DND-41 (cell line): ENCODE results near the gene XRCC3.

Experiments used
- ATAC-seq: fragments of 200-7000 bp; cut with Tn5 transposase; 3 replicates; pipeline ENCODE4 v1.9.1; 2021; ENCODE audit warnings: low read depth; ENCODE audit not compliant: insufficient read depth
- DNase-seq: peaks from one replicate; pipeline ENCODE4 v3.0.0-alpha.2; 2020
- H2AFZ ChIP-seq: 2 replicates; pipeline ENCODE4 v1.6.0; 2012; ENCODE audit warnings: low read depth, low read length
- H3K27ac ChIP-seq: 2 replicates; pipeline ENCODE4 v1.5.1; 2012; ENCODE audit warnings: low read length, inconsistent platforms
- H3K27me3 ChIP-seq: fragments of 200-600 bp; sonication (generic); 2 replicates; pipeline ENCODE4 v1.6.0; 2012; ENCODE audit warnings: low read length, mild to moderate bottlenecking, inconsistent platforms; ENCODE audit not compliant: insufficient read depth, poor library complexity
- H3K36me3 ChIP-seq: 2 replicates; pipeline ENCODE4 v1.5.1; 2012; ENCODE audit warnings: low read length, inconsistent platforms; ENCODE audit not compliant: insufficient read depth
- H3K4me1 ChIP-seq: 2 replicates; pipeline ENCODE4 v1.5.1; 2012; ENCODE audit warnings: mild to moderate bottlenecking, low read length; ENCODE audit not compliant: insufficient read depth
- H3K4me2 ChIP-seq: 2 replicates; pipeline ENCODE4 v1.6.0; 2012; ENCODE audit warnings: mild to moderate bottlenecking, moderate library complexity, low read length, inconsistent platforms; ENCODE audit not compliant: insufficient read depth
- H3K4me3 ChIP-seq, 2 experiments: fragments of 200-600 bp in 1 of 2; shearing (Covaris generic) in 1 of 2; 2 replicates each; pipeline ENCODE4 v1.5.1; 2012 to 2016; ENCODE audit warnings: inconsistent platforms in 2 of 2, low read length in 2 of 2, mild to moderate bottlenecking in 2 of 2, low read depth in 1 of 2, moderate library complexity in 1 of 2
- H3K79me2 ChIP-seq: 2 replicates; pipeline ENCODE4 v1.6.0; 2012; ENCODE audit warnings: low read length, inconsistent platforms; ENCODE audit not compliant: insufficient read depth
- H3K9ac ChIP-seq: 2 replicates; pipeline ENCODE4 v1.6.0; 2012; ENCODE audit warnings: low read depth, mild to moderate bottlenecking, inconsistent platforms, low read length, moderate library complexity
- H3K9me3 ChIP-seq: 2 replicates; pipeline ENCODE4 v1.5.1; 2012; ENCODE audit warnings: low read length, moderate library complexity, mild to moderate bottlenecking, inconsistent platforms; ENCODE audit not compliant: insufficient read depth, severe bottlenecking
- H4K20me1 ChIP-seq: 2 replicates; pipeline ENCODE4 v1.6.0; 2012; ENCODE audit warnings: low read length; ENCODE audit not compliant: insufficient read depth
- CTCF ChIP-seq: IDR thresholded peaks from 2 replicates; pipeline ENCODE4 v1.5.1; 2012; ENCODE audit warnings: borderline replicate concordance, low read length, moderate library complexity, mild to moderate bottlenecking; ENCODE audit not compliant: poor library complexity, severe bottlenecking; ENCODE audit errors: extremely low read depth
- EZH2 ChIP-seq: IDR thresholded peaks from 3 replicates; pipeline ENCODE4 v1.6.1; 2012; ENCODE audit warnings: borderline replicate concordance, low read depth, mild to moderate bottlenecking, moderate library complexity, low read length, inconsistent platforms; ENCODE audit not compliant: severe bottlenecking

The XRCC3 gene

GRCh38 chr14:103713304-103714062 is 1.8 kb downstream of the XRCC3 start:
- no peak for DNase-seq
- Histone ChIP-seq H3K4me2 (peak overlapping the region; percentile 75), H3K9ac (peak overlapping the region; percentile 95), H3K27me3 (no peaks in the 10 kb centered on the region), H3K27ac (peak overlapping the region; percentile 80), H3K9me3 (no peaks in the 10 kb centered on the region), H3K4me3 (peak overlapping the region in 1 of 2 experiments; percentile 81; a peak in 3 of 4 replicates), H3K36me3 (peaks cover 58% of the 10 kb centered on the region), H3K79me2 (peaks cover 82% of the 10 kb centered on the region), H3K4me1 (peaks cover 54% of the 10 kb centered on the region), H2AFZ (no peak overlapping the region), H4K20me1 (peaks cover 64% of the 10 kb centered on the region)
- ATAC-seq = no peak
- no peak for TF ChIP-seq EZH2
- no peak for TF ChIP-seq CTCF

- Histone ChIP-seq H4K20me1 (peaks cover 66% of the 10 kb centered on the region), H3K4me1 (peaks cover 52% of the 10 kb centered on the region), H3K4me2 (peak overlapping the region; percentile 75; the same call in 1 of the 2 replicates), H3K27me3 (no peaks in the 10 kb centered on the region), H3K27ac (peak overlapping the region; percentile 80; the same call in 1 of the 2 replicates), H3K4me3 (0 out of 4 replicates have a peak overlapping the region, but pooled peaks of 1 of the 2 experiments have one; percentile 2), H2AFZ (no peak overlapping the region), H3K9ac (0 out of 2 replicates have a peak overlapping the region, but pooled peaks have one; percentile 95), H3K79me2 (peaks cover 75% of the 10 kb centered on the region), H3K9me3 (no peaks in the 10 kb centered on the region), H3K36me3 (peaks cover 64% of the 10 kb centered on the region)
- no peak for ATAC-seq
- TF ChIP-seq EZH2 = no peak
- no peak for TF ChIP-seq CTCF
- no peak for DNase-seq
Measured at GRCh38 chr14:103712633-103713247, 2.5 kb downstream of the XRCC3 start.

GRCh38 chr14:103711516-103712431 is 3.5 kb downstream of the XRCC3 start:
- DNase-seq = peak; percentile 35
- Histone ChIP-seq H3K36me3 (peaks cover 68% of the 10 kb centered on the region), H3K27ac (peak overlapping the region; percentile 34), H3K27me3 (no peaks in the 10 kb centered on the region), H3K9me3 (no peaks in the 10 kb centered on the region), H3K4me1 (peaks cover 42% of the 10 kb centered on the region), H3K4me2 (peak overlapping the region; percentile 75; the same call in 1 of the 2 replicates), H3K79me2 (peaks cover 68% of the 10 kb centered on the region), H3K9ac (peak overlapping the region; percentile 4; the same call in 1 of the 2 replicates), H2AFZ (no peak overlapping the region), H4K20me1 (peaks cover 63% of the 10 kb centered on the region), H3K4me3 (peak overlapping the region in 1 of 2 experiments; percentile 21; a peak in 1 of 4 replicates)
- no peak for ATAC-seq
- no peak for TF ChIP-seq CTCF
- TF ChIP-seq EZH2 = no peak
